NCI-H128 (cell line): ENCODE results near the gene TBX21.
"Not testable (repeated sequence)": the region's sequence is repeated elsewhere in the genome, so short reads cannot be mapped to it uniquely, and the experiment has no call there.

Experiments used
- DNase-seq: peaks from one replicate; lab custom pipeline; 2025; ENCODE audit not compliant: unreplicated experiment; lab: John Stamatoyannopoulos, UW

The TBX21 gene

DNA sequence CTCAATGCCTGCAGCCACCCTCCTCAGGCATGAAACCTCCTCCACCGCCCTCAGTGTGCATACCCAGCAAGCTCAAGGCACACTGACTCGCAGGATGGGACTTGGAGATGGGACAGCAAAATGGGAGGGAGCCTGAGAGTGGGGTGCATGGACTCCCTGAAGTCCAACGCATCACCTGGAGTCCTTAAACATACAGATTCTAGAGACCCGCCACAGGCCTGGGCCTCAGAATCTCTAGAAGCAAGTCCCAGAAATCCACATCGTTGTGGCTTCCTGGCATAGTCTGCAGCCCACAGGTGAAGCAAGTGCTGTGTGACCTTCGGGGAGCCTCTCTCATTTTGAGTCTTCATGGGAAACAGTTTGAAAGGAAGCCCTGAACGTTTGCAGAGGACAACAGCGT, 3.6 kb upstream of the TBX21 start:
- no peak for DNase-seq

- no peak for DNase-seq
These were observed 2.4 kb upstream of the TBX21 start for GRCh38 chr17:47730681-47731080.

DNA sequence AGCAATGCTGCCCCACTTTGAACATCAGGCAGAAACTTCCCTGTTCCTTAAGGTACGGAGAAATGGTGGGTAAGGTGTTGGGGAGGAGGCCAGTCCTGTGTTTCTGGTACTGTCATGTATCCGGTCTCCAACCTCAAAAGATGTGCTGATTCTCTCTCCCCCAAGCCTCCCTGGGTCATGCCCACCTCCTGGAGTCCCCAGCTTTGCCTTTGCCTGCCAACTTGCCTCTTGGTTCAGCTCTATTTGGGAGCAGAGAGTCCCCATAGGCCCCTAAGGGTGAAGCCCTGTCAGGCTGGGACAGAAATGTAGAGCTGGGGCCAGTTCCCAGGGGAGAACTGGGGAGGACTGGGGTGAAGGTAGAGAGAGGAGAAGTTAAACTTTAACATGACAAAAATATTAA, 1.6 kb upstream of the TBX21 start:
- no peak for DNase-seq

GRCh38 chr17:47732399-47733046, 513 bp upstream of the TBX21 start:
- DNase-seq: no peak

GRCh38 chr17:47733674-47734410, 806 bp downstream of the TBX21 start:
- no peak for DNase-seq

DNA sequence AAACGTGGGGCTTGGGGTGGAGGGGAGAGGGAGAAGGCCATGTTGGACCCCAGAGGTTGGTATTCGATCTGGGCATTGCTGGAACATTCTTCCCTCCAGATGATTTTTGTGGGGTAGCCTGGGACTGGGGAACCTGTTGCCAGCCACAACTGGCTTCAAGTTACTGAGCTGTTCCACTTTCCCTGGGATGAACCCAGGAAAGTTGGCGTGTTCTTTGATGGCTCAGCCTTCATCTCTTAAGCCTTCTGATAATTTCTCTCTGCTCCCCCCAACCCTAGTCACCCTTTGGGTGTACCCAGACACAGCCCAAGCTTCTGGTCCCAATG, 2.1 kb downstream of the TBX21 start:
- no peak for DNase-seq

DNA sequence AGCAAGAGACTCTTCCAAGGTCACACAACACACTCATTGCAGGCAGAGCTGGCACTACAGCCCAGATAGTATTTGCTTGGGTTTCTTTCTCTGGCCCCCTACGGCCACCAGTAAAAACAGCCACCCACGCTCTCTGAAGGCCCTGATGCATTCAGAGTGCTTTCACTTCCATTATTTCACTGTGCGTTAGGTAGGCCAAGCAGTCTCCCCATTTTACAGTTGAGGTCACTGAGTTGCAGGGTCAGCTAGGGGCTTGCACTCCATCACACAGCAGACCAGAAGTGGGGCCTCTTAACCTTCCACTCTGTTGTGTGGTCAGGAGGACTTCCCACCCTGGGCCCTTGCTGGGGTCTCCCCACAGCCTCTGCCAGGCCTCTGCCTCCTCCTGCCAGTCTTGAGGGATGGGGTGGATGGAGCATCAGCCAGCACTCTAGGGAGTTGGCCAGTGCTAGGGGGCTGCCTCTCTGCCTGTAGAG, 2.5 kb downstream of the TBX21 start:
- no peak for DNase-seq

DNA sequence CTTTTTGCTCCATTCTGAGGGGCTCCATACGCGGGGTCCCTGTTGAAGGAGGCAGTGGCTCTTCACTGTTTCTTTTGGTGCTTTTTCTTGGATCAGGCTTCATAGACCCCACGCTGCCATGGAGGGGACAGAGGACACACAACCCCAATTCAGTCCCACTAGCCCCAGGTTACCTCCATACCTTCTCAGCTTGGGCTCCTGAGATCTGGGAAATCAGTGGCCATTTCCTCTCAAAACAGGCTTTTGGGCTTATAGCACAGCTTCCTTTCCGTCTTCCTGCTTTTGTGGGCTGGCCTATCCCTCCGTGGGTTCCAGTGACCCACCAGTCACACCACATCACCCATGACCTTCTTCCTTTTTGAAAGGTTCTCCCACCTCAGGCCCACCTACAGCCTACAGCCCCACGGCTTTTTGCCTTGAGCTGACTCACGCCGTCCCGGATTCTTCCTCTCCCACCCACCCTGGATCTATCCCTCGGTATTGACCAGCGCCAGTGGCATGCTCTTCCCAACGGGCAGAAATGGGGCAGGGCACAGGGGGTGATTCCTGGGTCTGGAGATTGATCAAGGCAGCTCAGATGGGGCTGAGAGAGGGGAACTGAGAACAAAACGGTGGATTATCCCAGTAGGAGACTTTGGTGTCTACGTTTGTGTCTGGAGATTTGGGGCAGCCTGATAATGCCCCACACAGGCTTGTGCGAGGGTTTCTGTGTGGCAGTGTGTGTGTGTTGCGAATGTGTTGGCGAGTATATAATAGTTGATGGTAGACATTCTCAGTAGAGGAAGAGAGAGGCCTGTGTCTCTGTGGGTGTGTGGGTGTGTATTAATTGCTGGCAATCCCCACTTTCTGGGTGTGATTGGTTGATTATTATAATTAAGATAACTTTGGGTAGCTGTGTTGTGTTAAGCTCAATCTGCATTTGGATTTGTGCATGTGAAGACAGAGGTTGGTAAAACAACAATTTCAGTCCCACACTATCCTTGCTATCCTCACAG, 3.8 kb downstream of the TBX21 start:
- no peak for DNase-seq

GRCh38 chr17:47738178-47738577, 5.1 kb downstream of the TBX21 start:
- no peak for DNase-seq

- no peak for DNase-seq
These were observed 6.1 kb downstream of the TBX21 start for GRCh38 chr17:47739150-47739549.

DNA sequence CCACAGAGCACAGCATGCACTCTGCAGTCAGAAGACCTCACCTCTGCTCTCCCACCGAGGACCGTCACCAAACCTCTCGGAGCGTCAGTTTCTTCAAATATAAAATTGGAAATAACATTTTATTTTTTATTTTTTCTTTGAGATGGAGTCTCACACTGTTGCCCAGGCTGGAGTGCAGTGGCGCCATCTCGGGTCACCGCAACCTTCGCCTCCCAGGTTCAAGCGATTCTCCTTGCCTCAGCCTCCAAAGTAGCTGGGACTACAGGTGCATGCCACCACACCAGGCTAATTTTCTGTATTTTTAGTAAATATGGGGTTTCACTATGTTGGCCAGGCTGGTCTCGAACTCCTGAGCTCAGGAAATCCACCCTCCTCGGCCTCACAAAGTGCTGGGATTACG, 6.9 kb downstream of the TBX21 start:
- not testable (repeated sequence) for DNase-seq

DNA sequence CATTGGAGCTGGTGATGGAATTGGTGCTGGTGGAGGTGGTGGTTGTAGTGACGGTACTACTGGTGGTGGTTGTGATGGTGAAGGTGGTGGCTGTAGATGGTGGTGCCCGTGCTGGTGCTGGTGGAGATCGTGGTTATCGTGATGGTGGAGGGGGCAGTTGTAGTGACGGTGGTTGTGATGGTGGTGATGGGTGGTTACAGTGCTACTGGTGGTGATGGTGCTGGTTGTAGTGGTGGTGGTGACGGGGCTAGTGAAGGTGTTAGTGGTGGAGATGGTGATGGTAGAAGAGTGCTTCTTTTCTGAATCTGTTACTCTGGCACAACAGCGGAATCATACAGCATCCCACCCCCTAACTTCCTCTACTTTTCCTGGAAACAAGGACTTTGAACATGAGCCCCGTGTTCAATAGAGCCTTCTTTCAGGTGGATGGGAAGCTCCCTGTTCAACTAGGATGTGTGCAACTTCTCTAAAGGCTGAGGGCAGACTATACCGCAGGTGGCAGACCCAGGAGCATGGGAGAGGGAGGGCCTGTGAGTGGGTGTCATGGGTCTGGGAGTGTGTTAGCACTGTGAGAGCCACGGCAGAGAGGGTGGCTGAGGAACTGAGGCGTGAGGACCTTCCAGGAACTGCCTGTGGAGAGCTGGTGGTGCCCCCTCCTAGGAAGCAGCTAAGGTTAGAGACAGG, 8.2 kb downstream of the TBX21 start:
- no peak for DNase-seq

GRCh38 chr17:47741793-47742145, 8.7 kb downstream of the TBX21 start:
- no peak for DNase-seq

- no peak for DNase-seq
These were observed 9.5 kb downstream of the TBX21 start for GRCh38 chr17:47742319-47743181.

- no peak for DNase-seq
These were observed 11.4 kb downstream of the TBX21 start for GRCh38 chr17:47744168-47745036.

- DNase-seq: no peak
These were observed 12.0 kb downstream of the TBX21 start for GRCh38 chr17:47745037-47745380.

DNA sequence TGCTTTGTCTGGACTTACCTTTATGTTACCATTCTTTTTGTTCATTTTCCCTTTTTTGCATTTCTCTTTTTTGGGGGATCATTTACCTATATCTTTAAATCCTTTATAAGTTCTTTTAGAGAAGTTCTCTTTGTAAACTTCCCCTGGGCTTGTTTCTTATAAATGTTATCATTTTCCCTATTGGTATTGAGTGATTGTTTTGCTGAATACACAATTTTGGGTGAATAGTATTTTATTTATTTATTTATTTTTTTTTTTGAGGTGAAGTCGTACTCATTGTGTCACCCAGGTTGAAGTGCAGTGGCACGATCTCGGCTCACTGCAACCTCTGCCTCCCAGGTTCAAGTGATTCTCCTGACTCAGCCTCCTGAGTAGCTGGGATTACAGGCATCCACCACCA, 18.4 kb downstream of the TBX21 start:
- DNase-seq: no peak

DNA sequence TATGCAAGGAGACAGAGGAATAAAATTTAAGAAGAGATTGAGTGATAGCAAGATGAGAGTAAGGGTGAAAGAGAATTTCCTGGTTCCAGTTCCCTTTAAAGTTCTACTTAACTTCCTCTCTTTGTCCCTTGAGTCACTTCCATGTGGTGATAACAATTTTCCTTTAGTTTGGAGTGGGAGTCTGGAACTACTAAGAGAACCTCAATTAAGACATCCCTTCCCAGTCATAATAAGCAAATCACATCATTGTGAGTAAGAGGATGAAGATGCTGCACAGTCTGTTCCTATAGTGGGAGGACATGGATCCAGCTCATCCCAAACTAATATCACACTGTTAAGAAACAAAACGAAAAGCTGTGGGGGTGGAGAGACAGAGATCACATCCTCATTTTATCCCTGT, 24.4 kb downstream of the TBX21 start:
- no peak for DNase-seq

DNA sequence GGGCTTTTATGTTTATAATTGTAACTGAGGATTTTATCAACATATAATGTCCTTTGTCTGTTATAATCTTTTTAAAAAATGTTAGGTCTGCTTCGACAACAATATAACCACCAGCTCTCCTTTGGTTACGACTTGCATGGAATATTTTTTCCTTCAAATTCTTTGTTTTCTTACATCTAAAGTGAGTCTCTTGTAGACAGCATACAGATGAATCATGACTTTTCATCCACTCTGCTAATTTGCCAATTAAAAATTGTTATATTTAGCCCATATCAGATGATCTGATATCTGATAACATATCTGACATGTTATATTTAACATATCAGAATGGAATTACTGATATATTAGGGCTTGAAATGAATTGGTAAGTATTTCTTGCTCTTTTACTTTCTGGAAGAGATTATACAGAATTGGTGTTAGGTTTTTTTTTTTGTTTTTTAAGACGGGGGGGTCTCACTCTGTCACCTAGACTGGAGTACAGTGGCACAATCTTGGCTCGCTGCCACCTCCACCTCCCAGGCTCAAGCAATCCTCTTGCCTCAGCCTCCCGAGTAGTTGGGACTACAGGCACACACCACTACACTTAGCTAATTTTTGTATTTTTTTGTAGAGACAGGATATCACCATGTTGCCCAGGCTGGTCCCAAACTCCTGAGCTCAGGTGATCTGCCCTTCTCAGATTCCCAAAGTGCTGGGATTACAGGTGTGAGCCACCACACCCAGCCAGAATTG, 27.5 kb downstream of the TBX21 start:
- no peak for DNase-seq
